ENCODE measurements around the gene DOCK1. TPM values are rescaled to one million over a fixed set of nuclear protein-coding genes. Genes with fewer than 3 reads are reported as not detected.

DOCK1 gene
- total RNA-seq, 2 donors from 2014 or later, result 52.9 to 76.7 TPM

GRCh38 chr10:127012071-127012768, 107.0 kb downstream of the DOCK1 start:
- TF ChIP-seq, protein P1, sequence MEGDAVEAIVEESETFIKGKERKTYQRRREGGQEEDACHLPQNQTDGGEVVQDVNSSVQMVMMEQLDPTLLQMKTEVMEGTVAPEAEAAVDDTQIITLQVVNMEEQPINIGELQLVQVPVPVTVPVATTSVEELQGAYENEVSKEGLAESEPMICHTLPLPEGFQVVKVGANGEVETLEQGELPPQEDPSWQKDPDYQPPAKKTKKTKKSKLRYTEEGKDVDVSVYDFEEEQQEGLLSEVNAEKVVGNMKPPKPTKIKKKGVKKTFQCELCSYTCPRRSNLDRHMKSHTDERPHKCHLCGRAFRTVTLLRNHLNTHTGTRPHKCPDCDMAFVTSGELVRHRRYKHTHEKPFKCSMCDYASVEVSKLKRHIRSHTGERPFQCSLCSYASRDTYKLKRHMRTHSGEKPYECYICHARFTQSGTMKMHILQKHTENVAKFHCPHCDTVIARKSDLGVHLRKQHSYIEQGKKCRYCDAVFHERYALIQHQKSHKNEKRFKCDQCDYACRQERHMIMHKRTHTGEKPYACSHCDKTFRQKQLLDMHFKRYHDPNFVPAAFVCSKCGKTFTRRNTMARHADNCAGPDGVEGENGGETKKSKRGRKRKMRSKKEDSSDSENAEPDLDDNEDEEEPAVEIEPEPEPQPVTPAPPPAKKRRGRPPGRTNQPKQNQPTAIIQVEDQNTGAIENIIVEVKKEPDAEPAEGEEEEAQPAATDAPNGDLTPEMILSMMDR (IDR thresholded peaks at IDR 0.05), result no peak
- Histone ChIP-seq H3K4me1 (ENCODE audit: control insufficient read depth in 1 of 2, low read depth in 2 of 2) (peaks cover 11 to 15% of the 10 kb centered on the region in 2 donors), H3K9me3 (no peaks in the 10 kb centered on the region), H3K27me3 (replicated peaks; ENCODE audit: insufficient read depth) (no peaks in the 10 kb centered on the region), H3K36me3 (no peaks in the 10 kb centered on the region), H3K4me3 (no peak overlapping the region), H3K27ac (no peak overlapping the region)
- ATAC-seq (ENCODE audit: insufficient number of reproducible peaks, low FRiP score, low read depth), result no peak
- no peak for DNase-seq (ENCODE audit: low spot score)

- H3K4me1 ChIP-seq (ENCODE audit: control insufficient read depth in 1 of 2, low read depth in 2 of 2), result peaks cover 11 to 15% of the 10 kb centered on the region in 2 donors
- H3K4me3 ChIP-seq, result no peak overlapping the region
- ATAC-seq (ENCODE audit: insufficient number of reproducible peaks, low FRiP score, low read depth), result peak; percentile 71
- H3K36me3 ChIP-seq, result no peaks in the 10 kb centered on the region
- no peaks in the 10 kb centered on the region for H3K9me3 ChIP-seq
- H3K27me3 ChIP-seq (replicated peaks; ENCODE audit: insufficient read depth), result no peaks in the 10 kb centered on the region
- peak; percentile 21 for DNase-seq (ENCODE audit: low spot score)
- TF ChIP-seq, protein P1 (IDR thresholded peaks at IDR 0.05), result no peak
- peak overlapping the region in 1 of 2 donors; percentile 19 for H3K27ac ChIP-seq
Observed at GRCh38 chr10:127012769-127013152, 107.5 kb downstream of the DOCK1 start.

- Histone ChIP-seq H3K4me1 (ENCODE audit: control insufficient read depth in 1 of 2, low read depth in 2 of 2) (peaks cover 11 to 15% of the 10 kb centered on the region in 2 donors), H3K36me3 (peaks cover 4% of the 10 kb centered on the region), H3K27ac (peak overlapping the region in 1 of 2 donors; percentile 19), H3K27me3 (replicated peaks; ENCODE audit: insufficient read depth) (no peaks in the 10 kb centered on the region), H3K9me3 (no peaks in the 10 kb centered on the region), H3K4me3 (no peak overlapping the region)
- ATAC-seq (ENCODE audit: insufficient number of reproducible peaks, low FRiP score, low read depth) (no peak), DNase-seq (ENCODE audit: low spot score) (no peak)
- TF ChIP-seq, protein P1 (IDR thresholded peaks at IDR 0.05), result no peak
Observed at GRCh38 chr10:127013211-127013656, 108.0 kb downstream of the DOCK1 start.

GRCh38 chr10:127013691-127014473, 108.7 kb downstream of the DOCK1 start:
- DNase-seq (ENCODE audit: low spot score), result no peak
- TF ChIP-seq, protein P1 (IDR thresholded peaks at IDR 0.05), result no peak
- no peaks in the 10 kb centered on the region for H3K9me3 ChIP-seq
- H3K36me3 ChIP-seq, result peaks cover 4% of the 10 kb centered on the region
- peak overlapping the region in 1 of 2 donors; percentile 19 for H3K27ac ChIP-seq
- ATAC-seq (ENCODE audit: insufficient number of reproducible peaks, low FRiP score, low read depth), result no peak
- no peaks in the 10 kb centered on the region for H3K27me3 ChIP-seq (replicated peaks; ENCODE audit: insufficient read depth)
- H3K4me1 ChIP-seq (ENCODE audit: control insufficient read depth in 1 of 2, low read depth in 2 of 2), result peaks cover 11 to 15% of the 10 kb centered on the region in 2 donors
- no peak overlapping the region for H3K4me3 ChIP-seq

DNA sequence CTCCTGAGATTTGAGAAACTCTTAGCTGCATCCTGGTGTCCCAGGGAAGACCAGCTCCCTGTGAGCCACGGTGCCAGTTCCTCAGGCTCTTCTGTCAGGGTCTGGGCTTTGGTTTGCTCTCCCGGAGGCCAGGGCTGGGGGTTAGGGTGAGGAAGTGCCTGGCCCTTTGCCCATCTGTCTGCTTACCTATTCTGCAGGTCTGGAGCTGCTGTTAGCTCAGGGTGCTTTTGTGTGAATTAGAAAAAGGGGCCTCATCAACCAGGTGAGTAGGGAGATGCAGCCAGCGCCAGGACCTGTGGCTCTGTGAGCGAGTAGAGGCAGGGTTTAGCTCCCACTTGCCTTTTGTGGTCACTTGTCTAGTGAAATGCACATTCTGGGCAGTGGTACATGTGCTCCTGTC, 109.4 kb downstream of the DOCK1 start:
- Histone ChIP-seq H3K27me3 (replicated peaks; ENCODE audit: insufficient read depth) (no peaks in the 10 kb centered on the region), H3K4me1 (ENCODE audit: control insufficient read depth in 1 of 2, low read depth in 2 of 2) (peaks cover 11 to 15% of the 10 kb centered on the region in 2 donors), H3K36me3 (peaks cover 4% of the 10 kb centered on the region), H3K27ac (no peak overlapping the region), H3K9me3 (no peaks in the 10 kb centered on the region), H3K4me3 (no peak overlapping the region)
- DNase-seq (ENCODE audit: low spot score) (no peak), ATAC-seq (ENCODE audit: insufficient number of reproducible peaks, low FRiP score, low read depth) (no peak)
- TF ChIP-seq, protein P1 (IDR thresholded peaks at IDR 0.05), result no peak
